BJ (cell line): ENCODE measurements around the gene MYH11. TPM values are rescaled to one million over a fixed set of nuclear protein-coding genes. Genes with fewer than 3 reads are reported as not detected.

ENCODE experiments used
- CTCF ChIA-PET: fragments of 350-600 bp; formaldehyde crosslinking; extraction: SDS; loops from one replicate; lab custom pipeline; 2021; ENCODE audit warnings: antibody characterized with exemption, inconsistent platforms; lab: Yijun Ruan, JAX
- POLR2A ChIA-PET: fragments of 300-600 bp; sonication (Branson Sonifier 250); formaldehyde crosslinking; extraction: SDS; loops from one replicate; lab custom pipeline; 2021; ENCODE audit warnings: antibody characterized with exemption; lab: Charles Lee
- DNase-seq: peaks from one replicate; pipeline ENCODE4 v3.0.0-alpha.2; 2011; ENCODE audit warnings: low read depth
- H3K27me3 ChIP-seq: 2 replicates; pipeline ENCODE4 v1.6.0; 2011; ENCODE audit warnings: low read length; ENCODE audit not compliant: control insufficient read depth, insufficient read depth
- H3K36me3 ChIP-seq: 2 replicates; pipeline ENCODE4 v1.5.1; 2011; ENCODE audit warnings: low read length; ENCODE audit not compliant: control insufficient read depth, insufficient read depth
- H3K4me3 ChIP-seq: 2 replicates; pipeline ENCODE4 v1.5.1; 2011; ENCODE audit warnings: low read depth, mild to moderate bottlenecking, control low read depth, low read length
- polyA plus RNA-seq: library from polyadenylated mRNA; depleted of rRNA; stranded (reverse); fragments of >200 nt; gene quantifications from 2 replicates; pipeline ENCODE4 v1.2.3, GENCODE V29; 2011
- TF ChIP-seq, protein P1 (sequence below): IDR thresholded peaks from 2 replicates; pipeline ENCODE4 v1.5.1; 2011; ENCODE audit warnings: low read depth, mild to moderate bottlenecking, control low read depth, inconsistent platforms, low read length, moderate library complexity; ENCODE audit not compliant: insufficient read depth

Gene MYH11
- polyA plus RNA-seq, 1 experiment, result 0.27 TPM

DNA sequence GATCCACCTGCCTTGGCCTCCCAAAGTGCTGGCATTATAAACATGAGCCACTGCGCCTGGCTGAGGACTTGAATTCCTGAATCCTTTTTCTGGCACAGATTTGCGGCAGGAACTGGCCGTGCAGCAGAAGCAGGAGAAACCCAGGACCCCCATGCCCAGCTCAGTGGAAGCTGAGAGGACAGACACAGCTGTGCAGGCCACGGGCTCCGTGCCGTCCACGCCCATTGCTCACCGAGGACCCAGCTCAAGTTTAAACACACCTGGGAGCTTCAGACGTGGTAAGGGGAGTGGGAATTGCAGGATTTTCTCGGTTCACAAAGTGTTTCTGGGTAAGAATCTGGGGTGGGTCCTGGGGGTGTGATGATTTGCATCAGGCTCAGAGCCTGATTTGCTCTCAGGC is 165.8 kb downstream of the MYH11 start:
- POLR2A ChIA-PET, result no interaction called here
- TF ChIP-seq, protein P1, sequence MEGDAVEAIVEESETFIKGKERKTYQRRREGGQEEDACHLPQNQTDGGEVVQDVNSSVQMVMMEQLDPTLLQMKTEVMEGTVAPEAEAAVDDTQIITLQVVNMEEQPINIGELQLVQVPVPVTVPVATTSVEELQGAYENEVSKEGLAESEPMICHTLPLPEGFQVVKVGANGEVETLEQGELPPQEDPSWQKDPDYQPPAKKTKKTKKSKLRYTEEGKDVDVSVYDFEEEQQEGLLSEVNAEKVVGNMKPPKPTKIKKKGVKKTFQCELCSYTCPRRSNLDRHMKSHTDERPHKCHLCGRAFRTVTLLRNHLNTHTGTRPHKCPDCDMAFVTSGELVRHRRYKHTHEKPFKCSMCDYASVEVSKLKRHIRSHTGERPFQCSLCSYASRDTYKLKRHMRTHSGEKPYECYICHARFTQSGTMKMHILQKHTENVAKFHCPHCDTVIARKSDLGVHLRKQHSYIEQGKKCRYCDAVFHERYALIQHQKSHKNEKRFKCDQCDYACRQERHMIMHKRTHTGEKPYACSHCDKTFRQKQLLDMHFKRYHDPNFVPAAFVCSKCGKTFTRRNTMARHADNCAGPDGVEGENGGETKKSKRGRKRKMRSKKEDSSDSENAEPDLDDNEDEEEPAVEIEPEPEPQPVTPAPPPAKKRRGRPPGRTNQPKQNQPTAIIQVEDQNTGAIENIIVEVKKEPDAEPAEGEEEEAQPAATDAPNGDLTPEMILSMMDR, result no peak
- peaks cover 26% of the 10 kb centered on the region for H3K36me3 ChIP-seq
- no peak for DNase-seq
- CTCF ChIA-PET, result interaction anchor here (0.8 kb wide), 1 partner anchor 55 kb away, joined by 3 read pairs; no protein-coding TSS in a partner anchor
- no peak overlapping the region for H3K4me3 ChIP-seq
- no peaks in the 10 kb centered on the region for H3K27me3 ChIP-seq

DNA sequence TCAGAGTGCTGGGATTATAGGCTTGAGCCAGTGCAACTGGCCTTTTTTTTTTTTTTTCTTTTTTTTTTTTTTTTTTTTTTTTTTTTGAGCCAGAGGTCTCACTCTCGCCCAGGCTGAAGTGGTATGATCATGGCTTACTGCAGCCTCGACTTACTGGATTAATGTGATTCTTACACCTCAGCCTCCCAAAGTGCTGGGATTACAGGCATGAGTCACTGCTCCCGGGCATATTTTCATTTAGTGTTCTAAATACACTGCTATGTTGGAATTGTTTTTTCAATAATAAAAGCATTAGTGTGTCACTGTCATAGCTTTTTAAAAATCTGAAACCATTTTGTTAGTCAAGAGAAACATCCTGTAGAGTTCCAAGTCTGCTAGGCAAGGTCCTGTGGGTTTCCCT is 166.5 kb downstream of the MYH11 start:
- ChIA-PET CTCF (no interaction called here), POLR2A (no interaction called here)
- H3K4me3 ChIP-seq, result no peak overlapping the region
- H3K27me3 ChIP-seq, result no peaks in the 10 kb centered on the region
- TF ChIP-seq, protein P1, result no peak
- peaks cover 26% of the 10 kb centered on the region for H3K36me3 ChIP-seq
- no peak for DNase-seq

DNA sequence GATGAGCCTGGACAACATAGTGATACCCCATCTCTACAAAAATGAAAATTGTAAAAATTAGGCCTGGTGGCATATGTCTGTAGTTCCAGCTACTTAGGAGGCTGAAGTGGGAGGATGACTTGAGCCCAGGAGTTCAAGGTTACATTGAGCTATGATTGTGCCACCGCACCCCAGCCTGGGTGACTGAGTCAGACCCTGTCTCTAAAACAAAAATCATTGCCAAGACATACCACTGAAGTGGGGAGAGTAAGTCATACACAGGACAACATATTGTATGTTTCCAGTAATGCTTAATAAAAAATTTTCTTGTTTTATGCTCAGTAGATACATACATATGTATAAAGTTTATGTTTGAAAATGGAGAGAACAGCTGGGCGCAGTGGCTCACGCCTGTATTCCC is 167.5 kb downstream of the MYH11 start:
- ChIA-PET CTCF (no interaction called here), POLR2A (no interaction called here)
- Histone ChIP-seq H3K4me3 (no peak overlapping the region), H3K36me3 (peaks cover 22% of the 10 kb centered on the region), H3K27me3 (no peaks in the 10 kb centered on the region)
- TF ChIP-seq, protein P1, result no peak
- DNase-seq, result no peak

DNA sequence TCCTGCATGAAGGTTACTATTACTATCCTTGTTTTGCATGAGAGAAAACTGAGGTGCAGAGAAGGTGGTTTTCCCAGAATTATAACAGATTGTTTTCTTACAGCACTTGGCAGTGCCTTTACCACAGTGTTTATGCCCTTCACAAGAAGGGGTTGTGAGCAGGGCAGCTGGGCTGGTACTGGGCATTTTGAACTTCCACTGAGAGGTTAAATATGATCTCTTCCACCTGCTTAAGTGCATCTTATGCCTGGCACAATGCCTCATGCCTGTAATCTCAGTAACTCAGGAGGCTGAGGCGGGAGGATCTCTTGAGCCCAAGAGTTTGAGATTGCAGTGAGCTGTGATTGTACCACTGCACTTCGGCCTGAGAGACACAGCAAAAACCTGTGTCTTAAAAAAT is 170.5 kb downstream of the MYH11 start:
- H3K36me3 ChIP-seq, result peaks cover 11% of the 10 kb centered on the region
- DNase-seq, result no peak
- CTCF ChIA-PET, result interaction anchor here (1.0 kb wide), 1 partner anchor 19 kb away, joined by 4 read pairs; no protein-coding TSS in a partner anchor
- TF ChIP-seq, protein P1, result no peak
- POLR2A ChIA-PET, result no interaction called here
- no peaks in the 10 kb centered on the region for H3K27me3 ChIP-seq
- no peak overlapping the region for H3K4me3 ChIP-seq

DNA sequence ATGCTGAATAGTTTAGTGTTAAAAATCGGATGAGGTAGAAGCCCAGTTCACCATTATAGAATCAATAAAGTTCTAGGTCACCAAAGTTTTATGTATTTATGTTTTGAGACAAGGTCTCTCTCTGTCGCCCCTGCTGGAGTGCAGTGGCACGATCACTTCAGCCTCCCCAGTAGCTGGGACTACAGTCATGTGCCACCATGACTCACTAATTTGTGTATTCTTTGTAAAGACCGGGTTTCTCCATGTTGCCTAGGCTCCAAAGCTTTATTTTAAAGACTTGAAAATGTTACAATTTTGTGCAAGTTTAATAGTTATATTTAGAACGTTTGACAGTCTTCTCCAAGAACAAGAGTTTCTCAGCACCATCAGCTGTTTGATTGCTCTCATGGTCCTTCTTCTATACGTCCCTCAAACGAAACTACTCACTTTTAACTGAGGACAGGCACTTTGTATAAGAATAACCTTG is 174.7 kb downstream of the MYH11 start:
- TF ChIP-seq, protein P1, result peak; percentile 53
- ChIA-PET CTCF (interaction anchor here (0.7 to 1.7 kb wide), 2 partner anchors 35 to 346 kb away, joined by 3 read pairs; no protein-coding TSS in a partner anchor), POLR2A (no interaction called here)
- Histone ChIP-seq H3K4me3 (no peak overlapping the region), H3K27me3 (no peaks in the 10 kb centered on the region), H3K36me3 (peaks cover 6% of the 10 kb centered on the region)
- no peak for DNase-seq
